ENCODE results near the gene TMPRSS6.

TMPRSS6 gene

GRCh38 chr22:37046589-37046988 is 62.9 kb downstream of the TMPRSS6 start:
- DNase-seq = no peak

GRCh38 chr22:37045958-37046357 is 63.6 kb downstream of the TMPRSS6 start:
- DNase-seq = no peak

- no peak for DNase-seq
Measured at GRCh38 chr22:37044634-37045625, 64.6 kb downstream of the TMPRSS6 start.

- DNase-seq = peak; percentile 51
Measured at GRCh38 chr22:37043828-37044538, 65.5 kb downstream of the TMPRSS6 start.

GRCh38 chr22:37043209-37043827 is 66.2 kb downstream of the TMPRSS6 start:
- DNase-seq = no peak

- DNase-seq = no peak
Measured at GRCh38 chr22:37039466-37039865, 70.0 kb downstream of the TMPRSS6 start.

GRCh38 chr22:37037669-37038068 is 71.8 kb downstream of the TMPRSS6 start:
- no peak for DNase-seq

- DNase-seq = no peak
Measured at GRCh38 chr22:37036655-37037377, 72.7 kb downstream of the TMPRSS6 start.

- no peak for DNase-seq
Measured at GRCh38 chr22:37033605-37034430, 75.7 kb downstream of the TMPRSS6 start.

- DNase-seq = no peak
Measured at GRCh38 chr22:37032535-37033460, 76.7 kb downstream of the TMPRSS6 start.

- no peak for DNase-seq
Measured at GRCh38 chr22:37032134-37032534, 77.4 kb downstream of the TMPRSS6 start.

- no peak for DNase-seq
Measured at GRCh38 chr22:37030560-37031281, 78.8 kb downstream of the TMPRSS6 start.

- DNase-seq = no peak
Measured at GRCh38 chr22:37028692-37029674, 80.5 kb downstream of the TMPRSS6 start.

- no peak for DNase-seq
Measured at GRCh38 chr22:37027556-37027955, 82.0 kb downstream of the TMPRSS6 start.

GRCh38 chr22:37026325-37026724 is 83.2 kb downstream of the TMPRSS6 start:
- DNase-seq = no peak

GRCh38 chr22:37025500-37026070 is 83.9 kb downstream of the TMPRSS6 start:
- no peak for DNase-seq

GRCh38 chr22:37024339-37025157 is 85.0 kb downstream of the TMPRSS6 start:
- no peak for DNase-seq

Measured in NCI-H524 treated with DMSO at 0.1 percent for 48 hours (cell line).